Heart right ventricle (tissue), 16 donors: ENCODE measurements around the gene FPGS. TPM values are rescaled to one million over a fixed set of nuclear protein-coding genes. Genes with fewer than 3 reads are reported as not detected.

Experiments
- ATAC-seq, 8 donors: fragments of 200-7000 bp; cut with Tn5 transposase; one replicate each; pipeline ENCODE4 v1.9.1; 2020; ENCODE audit warnings: mild to moderate bottlenecking in 8 of 8, moderate library complexity in 8 of 8, moderate number of reproducible peaks in 1 of 8
- DNase-seq, 2 donors: peaks; one replicate each; pipeline ENCODE4 v3.0.0-alpha.2; 2020
- H3K27ac ChIP-seq, 10 donors: fragments of 200-600 bp; sonication (generic) in 2 of 10; one replicate each; pipeline versions ENCODE4 v1.5.0 to v1.8.0; 2020 to 2022; ENCODE audit warnings: mild to moderate bottlenecking in 3 of 10
- H3K27me3 ChIP-seq, 7 donors: fragments of 200-600 bp; one replicate each; pipeline ENCODE4 v1.8.0; 2021 to 2022; ENCODE audit warnings: mild to moderate bottlenecking in 2 of 7
- H3K36me3 ChIP-seq, 9 donors: fragments of 200-600 bp; sonication (generic) in 1 of 9; one replicate each; pipeline versions ENCODE4 v1.5.0 to v1.8.0; 2020 to 2022; ENCODE audit warnings: mild to moderate bottlenecking in 2 of 9
- H3K4me1 ChIP-seq, 9 donors: fragments of 200-600 bp; sonication (generic) in 1 of 9; one replicate each; pipeline versions ENCODE4 v1.5.0 to v1.8.0; 2020 to 2022; ENCODE audit warnings: mild to moderate bottlenecking in 4 of 9
- H3K4me3 ChIP-seq, 10 donors: fragments of 200-600 bp; sonication (generic) in 2 of 10; one replicate each; pipeline versions ENCODE4 v1.5.0 to v1.8.0; 2020 to 2022; ENCODE audit warnings: mild to moderate bottlenecking in 7 of 10, moderate library complexity in 2 of 10
- H3K9me3 ChIP-seq, 11 donors: fragments of 200-600 bp in 10 of 11; sonication (generic) in 2 of 11; one replicate each; pipeline versions ENCODE4 v1.5.0 to v1.8.0; 2013 to 2022; ENCODE audit warnings: mild to moderate bottlenecking in 2 of 11, control low read depth in 1 of 11, moderate library complexity in 1 of 11
- CTCF ChIP-seq, 9 donors: fragments of 200-600 bp; sonication (generic) in 2 of 9; IDR thresholded peaks; one replicate each; pipeline versions ENCODE4 v1.5.0 to v1.8.0; 2021 to 2022; ENCODE audit warnings: antibody characterized with exemption in 9 of 9, mild to moderate bottlenecking in 5 of 9, moderate library complexity in 1 of 9
- WGBS, 2 donors: extraction: QIAGEN DNeasy Blood & Tissue Kit; methylation state at CpG; one replicate each; pipeline ENCODE4 v1.1.7; 2013; ENCODE audit warnings: inconsistent platforms in 1 of 2; 5-methylcytosine and 5-hydroxymethylcytosine counted together
- intact Hi-C, 10 donors: fragments of 100-400 bp; cut with DNase I; formaldehyde crosslinking; loops; one replicate each; pipeline versions ENCODE4 v1.11.1 to v1.14.2; 2022
- microRNA-seq, 2 donors: library from miRNA; unstranded; fragments of <30 nt; microRNA quantifications; one replicate each; pipeline ENCODE4 v1.2.0, GENCODE V29; 2021
- polyA plus RNA-seq, 2 donors: library from polyadenylated mRNA; stranded (reverse); fragments of 200-250 nt; gene quantifications; one replicate each; pipeline ENCODE4 v1.2.3, GENCODE V29; 2013
- total RNA-seq, 10 donors: library from RNA; stranded (reverse); fragmentation: NEBNext Ultra II Directional in 3 of 10; extraction: Animal tissue kit (Norgen Biotek cat#: 25700) in 3 of 10; gene quantifications; one replicate each; pipeline versions ENCODE4 v1.2.1 to v1.2.4, GENCODE V29; 2021 to 2023
- donor health status: Arrhythmogenic right ventricular cardiomyopathy.
- donor health status: ischemic (EF 13 %, LVEDD 7.1; RV severe dilation, severe dysfunction).
- donor health status: healthy with polysubstance abuse.
- donor health status: DM: no; HTN: yes; CAD: no.
- donor health status: DM: no; HTN: no; CAD: no.
- donor health status: ischemic (EF 25% LVEDD 6.9; RV normal size, moderate dysfunction).
- donor health status: ischemic (EF 25% LVEDD 5.7; RV mildly dilated, moderate dysfunction).
- donor health status: healthy.
- donor health status: DM: yes; HTN: yes; CAD: no.
- donor health status: Ischemic cardiomyopathy.
- donor health status: ischemic (EF 35%, LVEDD 5.7; RV mildly dilated, moderate dysfunction).
- donor health status: nonischemic (EF 11% LVEDD 7.7; RV severe dilation, severe dysfunction).
- donor health status: DM: yes; HTN: yes; CAD: no.
- donor health status: PGD.
- donor health status: ischemic (EF 29% LVEDD 5.4; RV normal size, mild dysfunction).
- donor health status: nonischemic (EF 23%, LVEDD 6.1; RV moderate dilation, normal function).

Gene FPGS
- total and polyA plus RNA-seq, 12 donors = 40.2 to 58.5 (median 46.0) TPM

- ATAC-seq = no peak
- Histone ChIP-seq H3K27me3 (no peaks in the 10 kb centered on the region), H3K4me3 (no peak overlapping the region), H3K4me1 (peaks cover 46 to 88% (median 79%) of the 10 kb centered on the region in 9 donors), H3K36me3 (no peaks in the 10 kb centered on the region), H3K27ac (peak overlapping the region; percentile 80 to 99 (median 92)), H3K9me3 (no peaks in the 10 kb centered on the region)
- no peak for DNase-seq
- intact Hi-C loops = loop anchor here in 2 of 10 donors (5.0 kb wide), 1 partner anchor 33 kb away; no protein-coding TSS in a partner anchor
- 90 to 91% methylated on average over 11 of the region's 11 CpGs for WGBS, 2 donors
- TF ChIP-seq CTCF (IDR thresholded peaks at IDR 0.05) = no peak
These were observed 58.1 kb downstream of the FPGS start for GRCh38 chr9:127860779-127861178.

- H3K4me1 ChIP-seq = peaks cover 41 to 81% (median 71%) of the 10 kb centered on the region in 9 donors
- H3K9me3 ChIP-seq = no peaks in the 10 kb centered on the region
- no peak for TF ChIP-seq CTCF (IDR thresholded peaks at IDR 0.05)
- peak; percentile 89 to 93 for DNase-seq
- H3K36me3 ChIP-seq = peaks cover 0 to 6% (median 0%) of the 10 kb centered on the region in 9 donors
- peak overlapping the region in 3 of 10 donors; percentile 5 to 15 (median 8) for H3K4me3 ChIP-seq
- intact Hi-C loops = loop anchor here in 2 of 10 donors (5.0 kb wide), 1 partner anchor 35 kb away; no protein-coding TSS in a partner anchor
- peak; percentile 74 to 88 (median 84) for ATAC-seq
- H3K27ac ChIP-seq = peak overlapping the region; percentile 80 to 99 (median 92)
- 15 to 16% methylated on average over 29 of the region's 29 CpGs for WGBS, 2 donors
- H3K27me3 ChIP-seq = no peaks in the 10 kb centered on the region
These were observed 59.7 kb downstream of the FPGS start for GRCh38 chr9:127862075-127863011.

GRCh38 chr9:127863191-127863621 is 60.5 kb downstream of the FPGS start:
- H3K27ac ChIP-seq = peak overlapping the region; percentile 80 to 99 (median 92)

More at GRCh38 chr9:127863191-127863621, 60.5 kb downstream of the FPGS start:
- peaks cover 0 to 14% (median 5%) of the 10 kb centered on the region in 9 donors for H3K36me3 ChIP-seq
- ATAC-seq (no peak), DNase-seq (no peak)
- intact Hi-C loops = loop anchor here in 2 of 10 donors (5.0 kb wide), 1 partner anchor 36 kb away; no protein-coding TSS in a partner anchor
- H3K4me1 ChIP-seq = peaks cover 33 to 80% (median 69%) of the 10 kb centered on the region in 9 donors
- 79 to 86% methylated on average over 13 of the region's 13 CpGs for WGBS, 2 donors
- H3K27me3 ChIP-seq = no peaks in the 10 kb centered on the region
- H3K4me3 ChIP-seq = peak overlapping the region in 2 of 10 donors; percentile 5 to 15
- TF ChIP-seq CTCF (IDR thresholded peaks at IDR 0.05) = no peak
- no peaks in the 10 kb centered on the region for H3K9me3 ChIP-seq

Small RNAs within 50 kb of the gene (microRNA-seq; reads per million reads assigned to microRNA genes)
- gene MIR2861 = 0 reads per million in 2 donors
- 0 reads per million in 2 donors for gene MIR3960

Other genes with a start within 250 kb of the FPGS start
- gene STXBP1, start 190.6 kb upstream of the FPGS start, total RNA-seq = 10 to 100 TPM; 36.8 to 59.2 (median 49.4) TPM
- 10 to 100 TPM; 14.4 to 16.5 TPM for gene STXBP1, start 190.6 kb upstream of the FPGS start, polyA plus RNA-seq
- under 1 TPM in 2 of 10 donors, not detected in 8; 0.10 to 0.13 TPM for gene CFAP157, start 95.9 kb upstream of the FPGS start, total RNA-seq
- under 1 TPM; 0.15 to 0.19 TPM for gene CFAP157, start 95.9 kb upstream of the FPGS start, polyA plus RNA-seq
- 10 to 100 TPM in 8 of 10 donors, 1 to 10 TPM in 2; 8.1 to 14.1 (median 11.5) TPM for gene PTRH1, start 87.2 kb upstream of the FPGS start, total RNA-seq
- gene PTRH1, start 87.2 kb upstream of the FPGS start, polyA plus RNA-seq = 10 to 100 TPM; 10.8 to 47.0 TPM
- gene TTC16, start 86.8 kb upstream of the FPGS start, total RNA-seq = under 1 TPM in 9 of 10 donors, not detected in 1; 0.04 to 0.61 (median 0.32) TPM
- 1 to 10 TPM in 1 of 2 donors, under 1 TPM in 1; 0.04 to 1.4 TPM for gene TTC16, start 86.8 kb upstream of the FPGS start, polyA plus RNA-seq
- gene TOR2A, start 67.6 kb upstream of the FPGS start, total RNA-seq = 1 to 10 TPM; 1.5 to 6.3 (median 2.2) TPM
- 1 to 10 TPM; 6.9 to 7.6 TPM for gene TOR2A, start 67.6 kb upstream of the FPGS start, polyA plus RNA-seq
- gene SH2D3C, start 24.2 kb upstream of the FPGS start, total RNA-seq = 10 to 100 TPM; 10.9 to 26.0 (median 17.7) TPM
- gene SH2D3C, start 24.2 kb upstream of the FPGS start, polyA plus RNA-seq = 10 to 100 TPM; 30.1 to 36.7 TPM
- 10 to 100 TPM; 30.9 to 59.0 (median 44.1) TPM for gene CDK9, start 16.8 kb upstream of the FPGS start, total RNA-seq
- gene CDK9, start 16.8 kb upstream of the FPGS start, polyA plus RNA-seq = 10 to 100 TPM; 32.5 to 47.7 TPM
- 100 to 1,000 TPM in 8 of 10 donors, 10 to 100 TPM in 2; 76.8 to 263 (median 137) TPM for gene ENG, start 51.8 kb downstream of the FPGS start, total RNA-seq
- 100 to 1,000 TPM; 199 to 310 TPM for gene ENG, start 51.8 kb downstream of the FPGS start, polyA plus RNA-seq
- gene AK1, start 74.8 kb downstream of the FPGS start, total RNA-seq = 100 to 1,000 TPM; 553 to 918 (median 731) TPM
- gene AK1, start 74.8 kb downstream of the FPGS start, polyA plus RNA-seq = 1,000 to 10,000 TPM in 1 of 2 donors, 100 to 1,000 TPM in 1; 500 to 1,050 TPM
- 10 to 100 TPM; 32.8 to 52.0 (median 44.7) TPM for gene ST6GALNAC6, start 96.7 kb downstream of the FPGS start, total RNA-seq
- gene ST6GALNAC6, start 96.7 kb downstream of the FPGS start, polyA plus RNA-seq = 10 to 100 TPM; 33.0 to 40.5 TPM
- gene ST6GALNAC4, start 114.2 kb downstream of the FPGS start, total RNA-seq = 10 to 100 TPM; 23.2 to 52.9 (median 33.9) TPM
- gene ST6GALNAC4, start 114.2 kb downstream of the FPGS start, polyA plus RNA-seq = 10 to 100 TPM; 10.8 to 48.6 TPM
- under 1 TPM in 7 of 10 donors, not detected in 3; 0.25 to 0.59 (median 0.47) TPM for gene PIP5KL1, start 127.9 kb downstream of the FPGS start, total RNA-seq
- under 1 TPM in 1 of 2 donors, not detected in 1; 0.28 TPM for gene PIP5KL1, start 127.9 kb downstream of the FPGS start, polyA plus RNA-seq
- 10 to 100 TPM in 8 of 10 donors, 1 to 10 TPM in 2; 7.2 to 15.4 (median 12.3) TPM for gene DPM2, start 135.0 kb downstream of the FPGS start, total RNA-seq
- 10 to 100 TPM; 16.7 to 31.1 TPM for gene DPM2, start 135.0 kb downstream of the FPGS start, polyA plus RNA-seq
- gene EEIG1, start 178.1 kb downstream of the FPGS start, total RNA-seq = 10 to 100 TPM; 11.1 to 33.5 (median 25.1) TPM
- 10 to 100 TPM in 1 of 2 donors, 1 to 10 TPM in 1; 6.7 to 13.0 TPM for gene EEIG1, start 178.1 kb downstream of the FPGS start, polyA plus RNA-seq